ENCODE measurements around the gene INSYN2A.
A peak's percentile ranks its signal among the peaks of the same experiment; 100 is the strongest.

The INSYN2A gene

GRCh38 chr10:127196282-127197153, at the start of gene INSYN2A:
Gene INSYN2A, minus strand, starts transcription at chr10:127196591. Its CDS starts 20,196 bp downstream, at chr10:127176395.
- DNase-seq (ENCODE audit: low spot score), result peak; percentile 84

- no peak for DNase-seq (ENCODE audit: low spot score)
Measured at GRCh38 chr10:127245456-127245855, 49.1 kb upstream of the INSYN2A start.

GRCh38 chr10:127243490-127244272, 47.3 kb upstream of the INSYN2A start:
- DNase-seq (ENCODE audit: low spot score), result peak; percentile 42

- no peak for DNase-seq (ENCODE audit: low spot score)
Measured at GRCh38 chr10:127242914-127243313, 46.5 kb upstream of the INSYN2A start.

GRCh38 chr10:127236266-127236665, 39.9 kb upstream of the INSYN2A start:
- no peak for DNase-seq (ENCODE audit: low spot score)

- no peak for DNase-seq (ENCODE audit: low spot score)
Measured at GRCh38 chr10:127234306-127234800, 38.0 kb upstream of the INSYN2A start.

GRCh38 chr10:127228195-127228787, 31.9 kb upstream of the INSYN2A start:
- DNase-seq (ENCODE audit: low spot score), result no peak

- no peak for DNase-seq (ENCODE audit: low spot score)
Measured at GRCh38 chr10:127227663-127228062, 31.3 kb upstream of the INSYN2A start.

GRCh38 chr10:127227027-127227426, 30.6 kb upstream of the INSYN2A start:
- DNase-seq (ENCODE audit: low spot score), result no peak

GRCh38 chr10:127221281-127221680, 24.9 kb upstream of the INSYN2A start:
- DNase-seq (ENCODE audit: low spot score), result no peak

GRCh38 chr10:127218658-127219057, 22.3 kb upstream of the INSYN2A start:
- no peak for DNase-seq (ENCODE audit: low spot score)

- peak; percentile 23 for DNase-seq (ENCODE audit: low spot score)
Measured at GRCh38 chr10:127216786-127217185, 20.4 kb upstream of the INSYN2A start.

- DNase-seq (ENCODE audit: low spot score), result no peak
Measured at GRCh38 chr10:127216274-127216673, 19.9 kb upstream of the INSYN2A start.

GRCh38 chr10:127215866-127216265, 19.5 kb upstream of the INSYN2A start:
- no peak for DNase-seq (ENCODE audit: low spot score)

GRCh38 chr10:127210936-127211466, 14.6 kb upstream of the INSYN2A start:
- no peak for DNase-seq (ENCODE audit: low spot score)

GRCh38 chr10:127207081-127207480, 10.7 kb upstream of the INSYN2A start:
- no peak for DNase-seq (ENCODE audit: low spot score)

GRCh38 chr10:127203067-127203466, 6.7 kb upstream of the INSYN2A start:
- DNase-seq (ENCODE audit: low spot score), result no peak

- no peak for DNase-seq (ENCODE audit: low spot score)
Measured at GRCh38 chr10:127200646-127201045, 4.3 kb upstream of the INSYN2A start.

- no peak for DNase-seq (ENCODE audit: low spot score)
Measured at GRCh38 chr10:127198721-127199120, 2.3 kb upstream of the INSYN2A start.

GRCh38 chr10:127198307-127198706, 1.9 kb upstream of the INSYN2A start:
- DNase-seq (ENCODE audit: low spot score), result no peak

- DNase-seq (ENCODE audit: low spot score), result no peak
Measured at GRCh38 chr10:127197154-127197432, 702 bp upstream of the INSYN2A start.

GRCh38 chr10:127195571-127196281, 665 bp downstream of the INSYN2A start:
- DNase-seq (ENCODE audit: low spot score), result peak; percentile 76
